ENCODE measurements around the gene RHBDD2. TPM values are rescaled to one million over a fixed set of nuclear protein-coding genes. Genes with fewer than 3 reads are reported as not detected.

The RHBDD2 gene
- total and polyA plus RNA-seq, 10 of the 15 experiments (the other 5 are each of a cell fraction or from before 2014, with no cell fraction given) = 3.9 to 39.8 (median 16.9) TPM

- no peak for TF ChIP-seq ZSCAN29 (IDR thresholded peaks at IDR 0.05)
- TF ChIP-seq WRNIP1 (IDR thresholded peaks at IDR 0.05; ENCODE audit: borderline replicate concordance, low read depth, low read length) = 0 out of 2 replicates have a peak, but pooled peaks have one; percentile 49
- TF ChIP-seq RBBP5 (conservative IDR thresholded peaks at IDR 0.05) = no peak
- no peak for TF ChIP-seq FOXK2 (IDR thresholded peaks at IDR 0.05)
- TF ChIP-seq E4F1 (IDR thresholded peaks at IDR 0.05; ENCODE audit: borderline replicate concordance, partially characterized antibody) = no peak
- no peak for TF ChIP-seq FOXM1 (IDR thresholded peaks at IDR 0.05; ENCODE audit: low read depth, low read length)
- TF ChIP-seq MYB (IDR thresholded peaks at IDR 0.05; ENCODE audit: borderline replicate concordance, low read depth, low read length) = no peak
- TF ChIP-seq TBL1XR1 (IDR thresholded peaks at IDR 0.05; ENCODE audit: low read depth, low read length) = no peak
- no peak for TF ChIP-seq SMC3 (IDR thresholded peaks at IDR 0.05; ENCODE audit: borderline replicate concordance, low read length)
- no peak for TF ChIP-seq STAT3 (IDR thresholded peaks at IDR 0.05; ENCODE audit: low read depth, low read length)
- TF ChIP-seq, protein P1, sequence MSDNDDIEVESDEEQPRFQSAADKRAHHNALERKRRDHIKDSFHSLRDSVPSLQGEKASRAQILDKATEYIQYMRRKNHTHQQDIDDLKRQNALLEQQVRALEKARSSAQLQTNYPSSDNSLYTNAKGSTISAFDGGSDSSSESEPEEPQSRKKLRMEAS (IDR thresholded peaks at IDR 0.05; ENCODE audit: low read depth, low read length) = no peak
- TF ChIP-seq IRF3 (IDR thresholded peaks at IDR 0.05) = no peak
- TF ChIP-seq ATF7 (IDR thresholded peaks at IDR 0.05; ENCODE audit: low read depth) = no peak
- TF ChIP-seq CBX5 (IDR thresholded peaks at IDR 0.05; ENCODE audit: low read depth) = no peak
- no peak for TF ChIP-seq ZZZ3 (IDR thresholded peaks at IDR 0.05; ENCODE audit: control insufficient read depth, insufficient read length, low read depth)
- TF ChIP-seq CBFB (IDR thresholded peaks at IDR 0.05; ENCODE audit: low read depth) = no peak
- TF ChIP-seq ATF2 (IDR thresholded peaks at IDR 0.05; ENCODE audit: low read length) = no peak
- TF ChIP-seq NR2C2 (IDR thresholded peaks at IDR 0.05; ENCODE audit: borderline replicate concordance, control insufficient read depth, insufficient read length, low read depth) = no peak
- peak; percentile 72 for TF ChIP-seq POLR2AphosphoS5 (IDR thresholded peaks at IDR 0.05; ENCODE audit: low read length)
- TF ChIP-seq ZBED1 (IDR thresholded peaks at IDR 0.05; ENCODE audit: borderline replicate concordance) = 0 out of 2 replicates have a peak, but pooled peaks have one; percentile 30
- no peak for TF ChIP-seq GATAD2B (conservative IDR thresholded peaks at IDR 0.05; ENCODE audit: low read depth)
- TF ChIP-seq PML (IDR thresholded peaks at IDR 0.05; ENCODE audit: low read length) = no peak
- peak overlapping the region; percentile 94 for H3K4me2 ChIP-seq (ENCODE audit: control insufficient read depth, insufficient read depth)
- peak overlapping the region; percentile 97 for H2AFZ ChIP-seq (ENCODE audit: control insufficient read depth, low read depth, low read length)
- no peaks in the 10 kb centered on the region for H4K20me1 ChIP-seq (ENCODE audit: control insufficient read depth, insufficient read depth)
- FAIRE-seq (peak; percentile 31), DNase-seq (ENCODE audit: low read depth, low spot score) (no peak), ATAC-seq (peak; percentile 64)
- CTCF ChIA-PET = interaction anchor here (0.8 to 2.6 kb wide), 5 partner anchors 13 to 142 kb away, joined by 3 to 13 read pairs (median 4); no protein-coding TSS in a partner anchor
- peaks cover 8% of the 10 kb centered on the region for H3K4me1 ChIP-seq (ENCODE audit: control insufficient read depth, insufficient read depth, low read length)
- POLR2A ChIA-PET = interaction anchor here (0.7 to 3.5 kb wide), 3 partner anchors 12 to 112 kb away, joined by 3 to 27 read pairs (median 3); partner anchors contain the start of gene POR
- WGBS (ENCODE audit: insufficient coverage, insufficient replicate concordance, low lambda C conversion rate, missing lambda C conversion rate) = 22% methylated on average over 10 of the region's 10 CpGs
- H3K27me3 ChIP-seq (replicated peaks in 1 of 2; ENCODE audit: control insufficient read depth in 2 of 2, insufficient read depth in 2 of 2, low read length in 1 of 2) = no peaks in the 10 kb centered on the region
- peak overlapping the region; percentile 60 for H3K27ac ChIP-seq (ENCODE audit: control insufficient read depth, insufficient read depth)
- H3K79me2 ChIP-seq (ENCODE audit: control insufficient read depth, insufficient read depth, low read length) = peaks cover 13% of the 10 kb centered on the region
- peak overlapping the region; percentile 61; the same call in 1 of the 2 replicates for H3K4me3 ChIP-seq
- in situ Hi-C loops (cut with MboI) = no loop called here
- SMC1A ChIA-PET (ENCODE audit: uncharacterized antibody, unreplicated experiment) = interaction anchor here (0.6 to 1.1 kb wide), 3 partner anchors 8 to 142 kb away, joined by 3 read pairs; no protein-coding TSS in a partner anchor
- TSS peak; percentile 92 for BruUV-seq (replicated peaks)
- intact Hi-C loops (cut with micrococcal nuclease; ENCODE audit: unreplicated experiment) = loop anchor here (2.0 kb wide), 1 partner anchor 36 kb away; the partner anchor contains the start of gene POR
- RAD21 ChIA-PET (ENCODE audit: unreplicated experiment) = interaction anchor here (0.6 to 3.0 kb wide), 5 partner anchors 12 to 169 kb away, joined by 3 to 13 read pairs (median 3); partner anchors contain the start of genes MDH2 and STYXL1
- H3K9ac ChIP-seq (ENCODE audit: control insufficient read depth, insufficient read depth, low read length) = peak overlapping the region; percentile 35; the same call in 1 of the 2 replicates
- no peaks in the 10 kb centered on the region for H3K9me3 ChIP-seq (replicated peaks; ENCODE audit: control insufficient read depth, insufficient read depth, low read length)
- H3K36me3 ChIP-seq (ENCODE audit: control insufficient read depth in 2 of 2, insufficient read depth in 2 of 2, low read length in 1 of 2) = peaks cover 3 to 10% of the 10 kb centered on the region in 2 experiments; a peak in 3 of 4 replicates
These were observed 494 bp upstream of the RHBDD2 start for GRCh38 chr7:75878312-75878768.

Data from GM12878 (cell line).